IMR-90 (cell line): Measurements from ENCODE around the gene GADD45A. TPM values are rescaled to one million over a fixed set of nuclear protein-coding genes. Genes with fewer than 3 reads are reported as not detected.

Source experiments
- ATAC-seq: fragments of 200-7000 bp; cut with Tn5 transposase; 2 replicates; pipeline ENCODE4 v1.9.1; 2020; ENCODE audit warnings: low read depth, mild to moderate bottlenecking, moderate library complexity
- BruUV-seq: library from RNA; stranded (reverse); fragments of 400-500 nt; replicated peaks from 2 replicates; lab custom pipeline; 2021; lab: Mats Ljungman, UMichigan
- CTCF ChIA-PET: fragments of 300-600 bp; formaldehyde crosslinking; extraction: SDS; loops from one replicate; lab custom pipeline; 2021; ENCODE audit warnings: antibody characterized with exemption; lab: Yijun Ruan, JAX
- POLR2A ChIA-PET: fragments of 300-600 bp; sonication (Branson Sonifier 250); formaldehyde crosslinking; loops from one replicate; lab custom pipeline; 2022; ENCODE audit warnings: antibody characterized with exemption; ENCODE audit not compliant: unreplicated experiment; lab: Charles Lee
- DNase-seq: peaks from one replicate; pipeline ENCODE4 v3.0.0; 2013
- H2AFZ ChIP-seq: replicated peaks from 2 replicates; pipeline ENCODE3; 2013; ENCODE audit warnings: low read length, mild to moderate bottlenecking; ENCODE audit not compliant: poor library complexity
- H2AK5ac ChIP-seq: 2 replicates; pipeline ENCODE4 v1.6.1; 2013; ENCODE audit warnings: low read depth, low read length, inconsistent platforms
- H2AK9ac ChIP-seq: replicated peaks from 2 replicates; pipeline ENCODE3; 2013; ENCODE audit warnings: mild to moderate bottlenecking, low read depth, low read length, moderate library complexity; ENCODE audit not compliant: poor library complexity
- H2BK120ac ChIP-seq: 2 replicates; pipeline ENCODE4 v1.6.1; 2013; ENCODE audit warnings: low read depth, low read length, inconsistent platforms
- H2BK15ac ChIP-seq: 3 replicates; pipeline ENCODE4 v1.6.1; 2013; ENCODE audit warnings: low read depth, low read length, inconsistent platforms
- H2BK20ac ChIP-seq: 2 replicates; pipeline ENCODE4 v1.6.1; 2013; ENCODE audit warnings: low read depth, mild to moderate bottlenecking, inconsistent platforms, low read length, moderate library complexity
- H2BK5ac ChIP-seq: 2 replicates; pipeline ENCODE4 v1.6.1; 2013; ENCODE audit warnings: mild to moderate bottlenecking, low read depth, low read length, inconsistent platforms; ENCODE audit not compliant: poor library complexity, severe bottlenecking
- H3K14ac ChIP-seq: replicated peaks from 2 replicates; pipeline ENCODE4 v1.6.1; 2013; ENCODE audit warnings: low read depth, low read length, inconsistent platforms
- H3K18ac ChIP-seq: 2 replicates; pipeline ENCODE4 v1.6.1; 2013; ENCODE audit warnings: low read depth, low read length, control low read depth
- H3K23ac ChIP-seq: 2 replicates; pipeline ENCODE4 v1.6.1; 2013; ENCODE audit warnings: low read depth, low read length, inconsistent platforms
- H3K27ac ChIP-seq: 2 replicates; pipeline ENCODE4 v1.5.1; 2013; ENCODE audit warnings: mild to moderate bottlenecking, control low read depth, low read length; ENCODE audit not compliant: insufficient read depth
- H3K27me3 ChIP-seq: 2 replicates; pipeline ENCODE4 v1.6.1; 2013; ENCODE audit warnings: low read length; ENCODE audit not compliant: control insufficient read depth, insufficient read depth
- H3K36me3 ChIP-seq: 2 replicates; pipeline ENCODE4 v1.6.1; 2013; ENCODE audit warnings: low read length, mixed read lengths; ENCODE audit not compliant: control insufficient read depth, insufficient read depth
- H3K4ac ChIP-seq: 2 replicates; pipeline ENCODE4 v1.6.1; 2013; ENCODE audit warnings: low read depth, low read length, inconsistent platforms
- H3K4me1 ChIP-seq: 2 replicates; pipeline ENCODE4 v1.6.1; 2013; ENCODE audit warnings: low read length, mixed read lengths; ENCODE audit not compliant: control insufficient read depth, insufficient read depth
- H3K4me2 ChIP-seq: 2 replicates; pipeline ENCODE4 v1.6.1; 2013; ENCODE audit warnings: low read depth, mild to moderate bottlenecking, control low read depth, low read length, moderate library complexity
- H3K4me3 ChIP-seq: 2 replicates; pipeline ENCODE4 v1.5.1; 2013; ENCODE audit warnings: low read depth, mild to moderate bottlenecking, control low read depth, low read length, moderate library complexity; ENCODE audit not compliant: insufficient read depth
- H3K56ac ChIP-seq: 2 replicates; pipeline ENCODE4 v1.6.1; 2013; ENCODE audit warnings: low read length, inconsistent platforms; ENCODE audit not compliant: insufficient read depth; ENCODE audit errors: extremely low read depth
- H3K79me1 ChIP-seq, 2 experiments: 2 replicates each; pipeline ENCODE4 v1.6.1; 2013; ENCODE audit warnings: low read length in 2 of 2, inconsistent platforms in 1 of 2, low read depth in 1 of 2
- H3K9ac ChIP-seq: 2 replicates; pipeline ENCODE4 v1.6.1; 2013; ENCODE audit warnings: low read depth, low read length, control low read depth
- H3K9me1 ChIP-seq: 2 replicates; pipeline ENCODE4 v1.6.1; 2013; ENCODE audit warnings: low read length, inconsistent platforms; ENCODE audit not compliant: insufficient read depth
- H3K9me3 ChIP-seq: 2 replicates; pipeline ENCODE4 v1.6.1; 2013; ENCODE audit warnings: low read length; ENCODE audit not compliant: control insufficient read depth, insufficient read depth
- H4K20me1 ChIP-seq: 2 replicates; pipeline ENCODE4 v1.6.1; 2013; ENCODE audit warnings: low read length, inconsistent platforms; ENCODE audit not compliant: insufficient read depth
- H4K5ac ChIP-seq: 2 replicates; pipeline ENCODE4 v1.6.1; 2013; ENCODE audit warnings: mild to moderate bottlenecking, low read depth, low read length, control low read depth
- H4K8ac ChIP-seq, 2 experiments: 2 replicates each; pipeline ENCODE4 v1.6.1; 2013; ENCODE audit warnings: low read depth in 2 of 2, low read length in 2 of 2, control low read depth in 1 of 2, inconsistent platforms in 1 of 2
- H4K91ac ChIP-seq: 2 replicates; pipeline ENCODE4 v1.6.1; 2013; ENCODE audit warnings: low read depth, low read length, inconsistent platforms; ENCODE audit not compliant: insufficient read depth
- CEBPB ChIP-seq: IDR thresholded peaks from 2 replicates; pipeline ENCODE4 v1.6.1; 2012; ENCODE audit warnings: low read depth, low read length, improper control_type of control experiment
- CHD1 ChIP-seq: IDR thresholded peaks from 2 replicates; pipeline ENCODE4 v1.6.1; 2012; ENCODE audit warnings: low read depth, low read length, improper control_type of control experiment
- ELK1 ChIP-seq: fragments of 150-350 bp; IDR thresholded peaks from 2 replicates; pipeline ENCODE4 v1.6.1; 2016; ENCODE audit warnings: low read depth, mild to moderate bottlenecking, low read length, moderate library complexity, borderline replicate concordance
- MAFK ChIP-seq: IDR thresholded peaks from 2 replicates; pipeline ENCODE4 v1.6.1; 2012; ENCODE audit warnings: low read depth, low read length, improper control_type of control experiment
- MAZ ChIP-seq: IDR thresholded peaks from 2 replicates; pipeline ENCODE4 v1.6.1; 2012; ENCODE audit warnings: low read depth, mild to moderate bottlenecking, low read length, improper control_type of control experiment, moderate library complexity, borderline replicate concordance
- NFE2L2 ChIP-seq: fragments of 150-350 bp; IDR thresholded peaks from 2 replicates; pipeline ENCODE4 v1.6.1; 2016; ENCODE audit warnings: low read depth, mild to moderate bottlenecking, low read length
- RAD21 ChIP-seq: IDR thresholded peaks from 2 replicates; pipeline ENCODE4 v1.6.1; 2012; ENCODE audit warnings: low read length, improper control_type of control experiment
- RCOR1 ChIP-seq: IDR thresholded peaks from 2 replicates; pipeline ENCODE4 v1.6.1; 2012; ENCODE audit warnings: mild to moderate bottlenecking, low read length, improper control_type of control experiment; ENCODE audit not compliant: insufficient replicate concordance
- RFX5 ChIP-seq: IDR thresholded peaks from 2 replicates; pipeline ENCODE4 v1.8.0; 2012; ENCODE audit warnings: low read depth, mild to moderate bottlenecking, low read length, moderate library complexity
- SMC3 ChIP-seq: fragments of 150-350 bp; IDR thresholded peaks from 2 replicates; pipeline ENCODE4 v1.6.1; 2016; ENCODE audit warnings: low read depth, mild to moderate bottlenecking, antibody characterized with exemption, low read length, moderate library complexity
- USF2 ChIP-seq: fragments of 150-350 bp; IDR thresholded peaks from 2 replicates; pipeline ENCODE4 v1.6.1; 2017; ENCODE audit warnings: mild to moderate bottlenecking, antibody characterized with exemption, low read length, low read depth
- dilution Hi-C: fragments of 300-500 bp; cut with HindIII; formaldehyde crosslinking; loops from one replicate; pipeline ENCODE4 v1.14.3; 2018; ENCODE audit warnings: low sequenced_read_pairs; ENCODE audit not compliant: unreplicated experiment
- in situ Hi-C: fragments of 300-500 bp; cut with MboI; formaldehyde crosslinking; loops from 3 replicates; pipeline ENCODE4 v1.14.3; 2019; ENCODE audit warnings: low sequenced_read_pairs, inconsistent platforms, mixed read lengths
- intact Hi-C: fragments of 100-400 bp; cut with micrococcal nuclease; formaldehyde crosslinking; loops from 2 replicates; pipeline ENCODE4 v1.10.0; 2022
- polyA plus RNA-seq, 3 experiments: library from polyadenylated mRNA; depleted of rRNA; stranded (reverse); fragments of >200 nt; gene quantifications; 2 replicates each; pipeline ENCODE4 v1.2.3, GENCODE V29; 2012; ENCODE audit warnings: low replicate concordance in 1 of 3
- total RNA-seq: library from RNA; depleted of rRNA; stranded (reverse); fragments of >200 nt; gene quantifications from 2 replicates; pipeline ENCODE4 v1.2.3, GENCODE V29; 2012

GADD45A gene
- total and polyA plus RNA-seq, 2 of the 4 experiments (the other 2 are of a cell fraction): 10.9 to 114 TPM

GRCh38 chr1:67691712-67692111 lies 6.7 kb downstream of the GADD45A start:
- POLR2A ChIA-PET: interaction anchor here (0.7 kb wide), 1 partner anchor 9 kb away, joined by 3 read pairs; no protein-coding TSS in a partner anchor
- H3K36me3 ChIP-seq: peaks cover 9% of the 10 kb centered on the region
- no peak for TF ChIP-seq MAFK
- no peak for TF ChIP-seq MAZ
- TF ChIP-seq RFX5: no peak
- no peak for TF ChIP-seq SMC3
- TF ChIP-seq CHD1: no peak
- TF ChIP-seq RCOR1: no peak
- TF ChIP-seq USF2: no peak
- no peak for TF ChIP-seq RAD21
- TF ChIP-seq NFE2L2: no peak
- TF ChIP-seq CEBPB: no peak
- TF ChIP-seq ELK1: no peak
- H3K4me3 ChIP-seq: no peak overlapping the region
- H2AK9ac ChIP-seq: no peak overlapping the region
- H3K14ac ChIP-seq: no peak overlapping the region
- H2BK5ac ChIP-seq: no peak overlapping the region
- no peak overlapping the region for H2BK120ac ChIP-seq
- no peak for DNase-seq
- no peak overlapping the region for H2AK5ac ChIP-seq
- ATAC-seq: no peak
- H3K9me3 ChIP-seq: no peaks in the 10 kb centered on the region
- no peak overlapping the region for H3K23ac ChIP-seq
- no peak overlapping the region for H2AFZ ChIP-seq
- H3K9ac ChIP-seq: no peak overlapping the region
- no peaks in the 10 kb centered on the region for H3K27me3 ChIP-seq
- intact Hi-C loops (no loop called here), dilution Hi-C loops (no loop called here), in situ Hi-C loops (loop anchor here (5.0 to 25.0 kb wide), 2 partner anchors 66 to 129 kb away; no protein-coding TSS in a partner anchor)
- no TSS peak for BruUV-seq
- no peak overlapping the region for H3K4me2 ChIP-seq
- peaks cover 10 to 20% of the 10 kb centered on the region in 2 experiments for H3K79me1 ChIP-seq
- H4K5ac ChIP-seq: no peak overlapping the region
- H2BK15ac ChIP-seq: no peak overlapping the region
- H2BK20ac ChIP-seq: no peak overlapping the region
- no peak overlapping the region for H3K18ac ChIP-seq
- no peak overlapping the region for H4K8ac ChIP-seq
- H3K4ac ChIP-seq: no peak overlapping the region
- no peak overlapping the region for H3K56ac ChIP-seq
- peaks cover 5% of the 10 kb centered on the region for H3K4me1 ChIP-seq
- no peak overlapping the region for H3K27ac ChIP-seq
- peaks cover 4% of the 10 kb centered on the region for H3K9me1 ChIP-seq
- CTCF ChIA-PET: interaction anchor here (0.8 to 2.1 kb wide), 4 partner anchors 69 to 156 kb away, joined by 4 to 7 read pairs (median 5); no protein-coding TSS in a partner anchor
- H4K91ac ChIP-seq: no peak overlapping the region
- peaks cover 13% of the 10 kb centered on the region; the same call in 1 of the 2 replicates for H4K20me1 ChIP-seq
